ENCODE data around the gene FKBP3. TPM values are rescaled to one million over a fixed set of nuclear protein-coding genes. Genes with fewer than 3 reads are reported as not detected.

Gene FKBP3
- total and polyA plus RNA-seq, 3 experiments from 2014 or later, result 66.4 to 69.0 (median 67.9) TPM

GRCh38 chr14:45133683-45134050, 614 bp downstream of the FKBP3 start:
- POLR2A ChIA-PET, result interaction anchor here (0.7 to 4.0 kb wide), 4 partner anchors 20 to 237 kb away, joined by 3 to 25 read pairs (median 8); partner anchors contain the start of genes KLHL28, PRPF39 and TOGARAM1
- Histone ChIP-seq H3K36me3 (ENCODE audit: insufficient read depth, low read length) (no peaks in the 10 kb centered on the region), H3K27ac (ENCODE audit: low read depth, low read length) (peak overlapping the region; percentile 86), H3K4me1 (ENCODE audit: insufficient read depth, low read length) (peaks cover 31% of the 10 kb centered on the region), H3K27me3 (ENCODE audit: insufficient read depth, low read length, poor library complexity, severe bottlenecking) (no peaks in the 10 kb centered on the region), H3K9me3 (ENCODE audit: low read length) (no peaks in the 10 kb centered on the region), H3K4me3 (ENCODE audit: low read length) (peak overlapping the region; percentile 98)
- CTCF ChIA-PET, result interaction anchor here (1.4 to 2.9 kb wide), 3 partner anchors 10 to 172 kb away, joined by 3 to 15 read pairs (median 6); partner anchors contain the start of genes KLHL28 and TOGARAM1
- Mint-ChIP-seq H3K27me3 (no peaks in the 10 kb centered on the region), H3K27ac (peak overlapping the region; percentile 93 to 98 (median 96)), H3K4me1 (peaks cover 38 to 69% (median 66%) of the 10 kb centered on the region in 3 donors), H3K9me3 (no peaks in the 10 kb centered on the region), H3K4me3 (peak overlapping the region; percentile 92 to 99 (median 96)), H3K36me3 (peaks cover 0 to 26% (median 0%) of the 10 kb centered on the region in 3 donors)
- no peak for DNase-seq

GRCh38 chr14:45128963-45129629, 5.2 kb downstream of the FKBP3 start:
- no peak overlapping the region for H3K4me3 Mint-ChIP-seq
- H3K27ac ChIP-seq (ENCODE audit: low read depth, low read length), result no peak overlapping the region
- DNase-seq, result no peak
- H3K4me1 ChIP-seq (ENCODE audit: insufficient read depth, low read length), result peaks cover 11% of the 10 kb centered on the region
- ChIA-PET POLR2A (no interaction called here), CTCF (interaction anchor here (1.8 kb wide), 1 partner anchor 11 kb away, joined by 5 read pairs; no protein-coding TSS in a partner anchor)
- peaks cover 0 to 34% (median 9%) of the 10 kb centered on the region in 3 donors for H3K36me3 Mint-ChIP-seq
- H3K4me1 Mint-ChIP-seq, result peaks cover 23 to 56% (median 51%) of the 10 kb centered on the region in 3 donors
- H3K9me3 Mint-ChIP-seq, result no peaks in the 10 kb centered on the region
- no peaks in the 10 kb centered on the region for H3K27me3 ChIP-seq (ENCODE audit: insufficient read depth, low read length, poor library complexity, severe bottlenecking)
- no peak overlapping the region for H3K4me3 ChIP-seq (ENCODE audit: low read length)
- no peak overlapping the region for H3K27ac Mint-ChIP-seq
- no peaks in the 10 kb centered on the region for H3K36me3 ChIP-seq (ENCODE audit: insufficient read depth, low read length)
- no peaks in the 10 kb centered on the region for H3K27me3 Mint-ChIP-seq
- no peaks in the 10 kb centered on the region for H3K9me3 ChIP-seq (ENCODE audit: low read length)

GRCh38 chr14:45125754-45126153, 8.5 kb downstream of the FKBP3 start:
- peaks cover 10 to 34% (median 29%) of the 10 kb centered on the region in 3 donors for H3K4me1 Mint-ChIP-seq
- peaks cover 0 to 52% (median 16%) of the 10 kb centered on the region in 3 donors for H3K36me3 Mint-ChIP-seq
- H3K27me3 Mint-ChIP-seq, result no peaks in the 10 kb centered on the region
- Histone ChIP-seq H3K4me3 (ENCODE audit: low read length) (no peak overlapping the region), H3K27ac (ENCODE audit: low read depth, low read length) (no peak overlapping the region), H3K27me3 (ENCODE audit: insufficient read depth, low read length, poor library complexity, severe bottlenecking) (no peaks in the 10 kb centered on the region), H3K36me3 (ENCODE audit: insufficient read depth, low read length) (peaks cover 3% of the 10 kb centered on the region), H3K4me1 (ENCODE audit: insufficient read depth, low read length) (no peaks in the 10 kb centered on the region), H3K9me3 (ENCODE audit: low read length) (no peaks in the 10 kb centered on the region)
- ChIA-PET CTCF (interaction anchor here (0.8 to 1.2 kb wide), 2 partner anchors 32 to 143 kb away, joined by 3 read pairs; no protein-coding TSS in a partner anchor), POLR2A (no interaction called here)
- no peak overlapping the region for H3K4me3 Mint-ChIP-seq
- no peak for DNase-seq
- no peaks in the 10 kb centered on the region for H3K9me3 Mint-ChIP-seq
- H3K27ac Mint-ChIP-seq, result no peak overlapping the region

GRCh38 chr14:45123271-45123670, 11.0 kb downstream of the FKBP3 start:
- no peak overlapping the region for H3K27ac ChIP-seq (ENCODE audit: low read depth, low read length)
- no peak for DNase-seq
- ChIA-PET POLR2A (no interaction called here), CTCF (interaction anchor here (1.2 kb wide), 1 partner anchor 10 kb away, joined by 3 read pairs; no protein-coding TSS in a partner anchor)
- no peak overlapping the region for H3K4me3 ChIP-seq (ENCODE audit: low read length)
- peaks cover 5 to 63% (median 24%) of the 10 kb centered on the region in 3 donors for H3K36me3 Mint-ChIP-seq
- no peak overlapping the region for H3K27ac Mint-ChIP-seq
- no peaks in the 10 kb centered on the region for H3K27me3 ChIP-seq (ENCODE audit: insufficient read depth, low read length, poor library complexity, severe bottlenecking)
- peaks cover 7 to 21% (median 9%) of the 10 kb centered on the region in 3 donors for H3K4me1 Mint-ChIP-seq
- H3K36me3 ChIP-seq (ENCODE audit: insufficient read depth, low read length), result peaks cover 12% of the 10 kb centered on the region
- no peak overlapping the region for H3K4me3 Mint-ChIP-seq
- H3K9me3 Mint-ChIP-seq, result no peaks in the 10 kb centered on the region
- no peaks in the 10 kb centered on the region for H3K4me1 ChIP-seq (ENCODE audit: insufficient read depth, low read length)
- H3K27me3 Mint-ChIP-seq, result no peaks in the 10 kb centered on the region
- no peaks in the 10 kb centered on the region for H3K9me3 ChIP-seq (ENCODE audit: low read length)

- ChIA-PET POLR2A (no interaction called here), CTCF (no interaction called here)
- Mint-ChIP-seq H3K4me1 (peaks cover 1 to 8% (median 4%) of the 10 kb centered on the region in 3 donors), H3K9me3 (no peaks in the 10 kb centered on the region), H3K36me3 (peaks cover 5 to 75% (median 24%) of the 10 kb centered on the region in 3 donors), H3K27ac (peak overlapping the region in 2 of 8 donors; percentile 68 to 78), H3K27me3 (no peaks in the 10 kb centered on the region), H3K4me3 (no peak overlapping the region)
- no peak overlapping the region for H3K27ac ChIP-seq (ENCODE audit: low read depth, low read length)
- H3K4me3 ChIP-seq (ENCODE audit: low read length), result no peak overlapping the region
- H3K27me3 ChIP-seq (ENCODE audit: insufficient read depth, low read length, poor library complexity, severe bottlenecking), result no peaks in the 10 kb centered on the region
- DNase-seq, result no peak
- H3K4me1 ChIP-seq (ENCODE audit: insufficient read depth, low read length), result no peaks in the 10 kb centered on the region
- H3K36me3 ChIP-seq (ENCODE audit: insufficient read depth, low read length), result peaks cover 26% of the 10 kb centered on the region
- no peaks in the 10 kb centered on the region for H3K9me3 ChIP-seq (ENCODE audit: low read length)
Measured at GRCh38 chr14:45120096-45120495, 14.2 kb downstream of the FKBP3 start.

GRCh38 chr14:45118594-45118993, 15.7 kb downstream of the FKBP3 start:
- Histone ChIP-seq H3K36me3 (ENCODE audit: insufficient read depth, low read length) (peaks cover 33% of the 10 kb centered on the region), H3K9me3 (ENCODE audit: low read length) (no peaks in the 10 kb centered on the region), H3K27me3 (ENCODE audit: insufficient read depth, low read length, poor library complexity, severe bottlenecking) (no peaks in the 10 kb centered on the region), H3K4me3 (ENCODE audit: low read length) (no peak overlapping the region), H3K27ac (ENCODE audit: low read depth, low read length) (no peak overlapping the region), H3K4me1 (ENCODE audit: insufficient read depth, low read length) (no peaks in the 10 kb centered on the region)
- no peaks in the 10 kb centered on the region for H3K9me3 Mint-ChIP-seq
- H3K36me3 Mint-ChIP-seq, result peaks cover 5 to 77% (median 24%) of the 10 kb centered on the region in 3 donors
- H3K27ac Mint-ChIP-seq, result peak overlapping the region in 1 of 8 donors; percentile 65
- no peak overlapping the region for H3K4me3 Mint-ChIP-seq
- H3K27me3 Mint-ChIP-seq, result no peaks in the 10 kb centered on the region
- CTCF ChIA-PET, result interaction anchor here (2.5 kb wide), 1 partner anchor 13 kb away, joined by 5 read pairs; no protein-coding TSS in a partner anchor
- peaks cover 1 to 15% (median 9%) of the 10 kb centered on the region in 3 donors for H3K4me1 Mint-ChIP-seq
- no peak for DNase-seq
- POLR2A ChIA-PET, result no interaction called here

GRCh38 chr14:45114327-45114726, 20.0 kb downstream of the FKBP3 start:
- no peaks in the 10 kb centered on the region for H3K27me3 ChIP-seq (ENCODE audit: insufficient read depth, low read length, poor library complexity, severe bottlenecking)
- H3K9me3 Mint-ChIP-seq, result no peaks in the 10 kb centered on the region
- no peak for DNase-seq
- no peaks in the 10 kb centered on the region for H3K27me3 Mint-ChIP-seq
- H3K4me3 Mint-ChIP-seq, result no peak overlapping the region
- CTCF ChIA-PET, result no interaction called here
- H3K9me3 ChIP-seq (ENCODE audit: low read length), result no peaks in the 10 kb centered on the region
- no peaks in the 10 kb centered on the region for H3K4me1 ChIP-seq (ENCODE audit: insufficient read depth, low read length)
- H3K4me3 ChIP-seq (ENCODE audit: low read length), result no peak overlapping the region
- H3K27ac Mint-ChIP-seq, result peak overlapping the region in 2 of 8 donors; percentile 41 to 47
- no peak overlapping the region for H3K27ac ChIP-seq (ENCODE audit: low read depth, low read length)
- H3K36me3 Mint-ChIP-seq, result peaks cover 0 to 79% (median 27%) of the 10 kb centered on the region in 3 donors
- peaks cover 3 to 13% (median 12%) of the 10 kb centered on the region in 3 donors for H3K4me1 Mint-ChIP-seq
- POLR2A ChIA-PET, result interaction anchor here (1.0 kb wide), 1 partner anchor 20 kb away, joined by 3 read pairs; the partner anchor contains the start of gene FKBP3
- peaks cover 42% of the 10 kb centered on the region for H3K36me3 ChIP-seq (ENCODE audit: insufficient read depth, low read length)
